ENCODE data around the gene TPRG1. TPM values are rescaled to one million over a fixed set of nuclear protein-coding genes. Genes with fewer than 3 reads are reported as not detected.

The TPRG1 gene
- total RNA-seq, 4 donors from 2014 or later = 2.3 to 14.9 (median 4.1) TPM; not detected in 1

- H3K27me3 ChIP-seq = no peaks in the 10 kb centered on the region
- H3K4me1 ChIP-seq = peaks cover 0 to 12% (median 8%) of the 10 kb centered on the region in 4 donors
- intact Hi-C loops (cut with DNase I; ENCODE audit: low total_unique reads) (no loop called here), in situ Hi-C loops (cut with MboI; ENCODE audit: low pct_ligation_motif_present in 1 of 4, low pct_unique_long_range_greater_than_20kb in 1 of 4, low sequenced_read_pairs in 3 of 4) (no loop called here)
- no peak overlapping the region for H3K27ac ChIP-seq
- 73 to 74% methylated on average over 3 to 4 of the region's 4 CpGs for WGBS, 2 donors (ENCODE audit: low coverage in 1 of 2)
- no peaks in the 10 kb centered on the region for H3K36me3 ChIP-seq
- DNase-seq = no peak
- H3K9me3 ChIP-seq = peaks cover 2 to 8% of the 10 kb centered on the region in 2 donors
- no peak for TF ChIP-seq POLR2A (IDR thresholded peaks at IDR 0.05)
- no peak for TF ChIP-seq CTCF (IDR thresholded peaks at IDR 0.05)
- no peak for TF ChIP-seq EP300 (IDR thresholded peaks at IDR 0.05; ENCODE audit: low read depth)
- no peak for TF ChIP-seq POLR2AphosphoS5 (IDR thresholded peaks at IDR 0.05)
- no peak overlapping the region for H3K4me3 ChIP-seq
Observed at GRCh38 chr3:189186101-189186500, 14.3 kb downstream of the TPRG1 start.

- peak overlapping the region; percentile 37 to 73 (median 59) for H3K27ac ChIP-seq
- TF ChIP-seq POLR2AphosphoS5 (IDR thresholded peaks at IDR 0.05) = peak in 1 of 3 donors; percentile 52
- TF ChIP-seq CTCF (IDR thresholded peaks at IDR 0.05) = no peak
- TF ChIP-seq POLR2A (IDR thresholded peaks at IDR 0.05) = no peak
- peaks cover 6 to 24% of the 10 kb centered on the region in 2 donors for H3K9me3 ChIP-seq
- in situ Hi-C loops (cut with MboI; ENCODE audit: low pct_ligation_motif_present in 1 of 4, low pct_unique_long_range_greater_than_20kb in 1 of 4, low sequenced_read_pairs in 3 of 4) (no loop called here), intact Hi-C loops (cut with DNase I; ENCODE audit: low total_unique reads) (no loop called here)
- H3K36me3 ChIP-seq = no peaks in the 10 kb centered on the region
- no peaks in the 10 kb centered on the region for H3K27me3 ChIP-seq
- peaks cover 0 to 12% (median 8%) of the 10 kb centered on the region in 4 donors for H3K4me1 ChIP-seq
- no peak overlapping the region for H3K4me3 ChIP-seq
- no peak for DNase-seq
Observed at GRCh38 chr3:189188466-189188865, 16.7 kb downstream of the TPRG1 start.

- in situ Hi-C loops (cut with MboI; ENCODE audit: low pct_ligation_motif_present in 1 of 4, low pct_unique_long_range_greater_than_20kb in 1 of 4, low sequenced_read_pairs in 3 of 4) = no loop called here
- no peaks in the 10 kb centered on the region for H3K36me3 ChIP-seq
- H3K4me3 ChIP-seq = no peak overlapping the region
- intact Hi-C loops (cut with DNase I; ENCODE audit: low total_unique reads) = no loop called here
- no peak for DNase-seq
- TF ChIP-seq CTCF (IDR thresholded peaks at IDR 0.05) = no peak
- TF ChIP-seq POLR2A (IDR thresholded peaks at IDR 0.05) = no peak
- TF ChIP-seq POLR2AphosphoS5 (IDR thresholded peaks at IDR 0.05) = no peak
- no peak for TF ChIP-seq EP300 (IDR thresholded peaks at IDR 0.05; ENCODE audit: low read depth)
- H3K27me3 ChIP-seq = no peaks in the 10 kb centered on the region
- peaks cover 0 to 12% (median 7%) of the 10 kb centered on the region in 4 donors for H3K4me1 ChIP-seq
- H3K27ac ChIP-seq = no peak overlapping the region
- peaks cover 9 to 26% of the 10 kb centered on the region in 2 donors for H3K9me3 ChIP-seq
Observed at GRCh38 chr3:189192725-189193124, 21.0 kb downstream of the TPRG1 start.

- H3K27me3 ChIP-seq = no peaks in the 10 kb centered on the region
- H3K27ac ChIP-seq = no peak overlapping the region
- 84% methylated on average over 5 of the region's 5 CpGs; no CpG with 5 or more reads in 1 of the 2 donors for WGBS, 2 donors (ENCODE audit: low coverage in 1 of 2)
- H3K36me3 ChIP-seq = no peaks in the 10 kb centered on the region
- intact Hi-C loops (cut with DNase I; ENCODE audit: low total_unique reads) = no loop called here
- TF ChIP-seq EP300 (IDR thresholded peaks at IDR 0.05; ENCODE audit: low read depth) (no peak), CTCF (IDR thresholded peaks at IDR 0.05) (peak in 1 of 5 experiments; percentile 14), POLR2A (IDR thresholded peaks at IDR 0.05) (no peak), POLR2AphosphoS5 (IDR thresholded peaks at IDR 0.05) (no peak)
- no peak for DNase-seq
- no peak overlapping the region for H3K4me3 ChIP-seq
- in situ Hi-C loops (cut with MboI; ENCODE audit: low pct_ligation_motif_present in 1 of 4, low pct_unique_long_range_greater_than_20kb in 1 of 4, low sequenced_read_pairs in 3 of 4) = no loop called here
- H3K9me3 ChIP-seq = peaks cover 9 to 26% of the 10 kb centered on the region in 2 donors
- no peaks in the 10 kb centered on the region for H3K4me1 ChIP-seq
Observed at GRCh38 chr3:189195302-189195701, 23.5 kb downstream of the TPRG1 start.
